ENCODE results near the gene PDIA3.
A peak's percentile ranks its signal among the peaks of the same experiment; 100 is the strongest.
"Not testable (repeated sequence)": the region's sequence is repeated elsewhere in the genome, so short reads cannot be mapped to it uniquely, and the experiment has no call there.

Gene PDIA3

DNA sequence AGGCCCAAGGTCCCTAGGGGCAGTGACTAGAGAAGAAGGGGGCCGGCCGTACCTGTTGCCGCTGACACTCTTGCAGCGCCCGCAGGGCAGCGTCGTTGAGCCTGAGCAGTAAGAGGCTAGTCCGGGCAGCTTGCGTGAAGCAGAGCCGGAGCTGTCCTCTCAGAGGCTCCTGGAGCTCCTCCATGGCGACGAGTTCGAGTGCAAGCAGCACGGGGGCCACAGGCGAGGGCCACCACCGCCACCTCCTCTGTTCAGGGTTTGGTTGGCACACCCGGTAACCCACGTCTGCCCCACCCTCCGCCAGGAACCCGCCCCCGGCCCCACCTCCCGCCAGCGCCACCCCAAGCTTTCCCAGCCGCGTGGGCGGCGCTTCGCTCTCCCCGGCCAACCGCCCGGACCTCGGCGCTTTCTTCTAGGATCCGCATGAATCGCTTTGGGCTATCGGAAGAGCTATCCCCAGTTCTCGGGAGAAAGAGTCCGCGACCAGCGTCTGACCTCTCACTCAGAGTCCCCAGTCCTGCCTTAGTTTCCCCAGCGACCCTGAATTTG is 30.6 kb downstream of the PDIA3 start, which contains the start of gene ELL3:
TSS of gene ELL3 (minus strand) at position 249 of the 549 bp plus-strand sequence. CDS start at position 184, 65 bp downstream.
- peak; percentile 76 for DNase-seq (ENCODE audit: low read depth)

DNA sequence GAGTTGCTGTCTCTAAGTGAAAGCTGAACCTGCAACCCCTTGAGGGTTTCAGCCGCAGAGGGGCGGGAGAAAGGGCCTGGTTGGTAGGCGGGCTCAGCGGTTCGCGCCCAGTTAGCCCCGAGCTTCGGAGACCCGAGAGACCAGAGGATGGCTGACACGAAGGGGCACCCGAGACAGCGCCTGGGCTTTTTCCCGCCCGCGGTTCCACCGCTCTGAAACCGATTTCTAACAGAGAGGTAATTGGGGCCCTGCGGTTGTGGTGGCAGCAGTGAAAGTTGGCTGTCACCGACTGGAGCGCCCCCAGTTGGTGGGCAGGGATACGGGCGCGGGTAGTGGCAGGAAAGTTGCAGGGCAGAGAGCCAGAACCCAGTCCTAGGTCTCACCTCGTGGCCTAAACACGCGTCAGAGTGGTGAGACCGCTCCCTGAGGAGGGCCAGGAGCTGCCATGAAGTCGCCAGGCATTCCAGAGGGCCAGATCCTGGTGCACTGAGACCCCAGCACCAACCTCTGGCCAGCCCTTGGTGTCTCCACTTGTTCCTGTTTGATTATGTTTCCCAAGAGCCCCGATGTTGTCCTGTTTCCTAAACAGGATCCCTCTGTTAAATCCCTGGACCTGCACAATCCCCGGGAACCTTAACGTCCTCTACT is 31.2 kb downstream of the PDIA3 start:
- peak; percentile 88 for DNase-seq (ENCODE audit: low read depth)

- no peak for DNase-seq (ENCODE audit: low read depth)
These were observed 32.8 kb downstream of the PDIA3 start for GRCh38 chr15:43779016-43779415.

- DNase-seq (ENCODE audit: low read depth): no peak
These were observed 43.2 kb downstream of the PDIA3 start for GRCh38 chr15:43789409-43789808.

DNA sequence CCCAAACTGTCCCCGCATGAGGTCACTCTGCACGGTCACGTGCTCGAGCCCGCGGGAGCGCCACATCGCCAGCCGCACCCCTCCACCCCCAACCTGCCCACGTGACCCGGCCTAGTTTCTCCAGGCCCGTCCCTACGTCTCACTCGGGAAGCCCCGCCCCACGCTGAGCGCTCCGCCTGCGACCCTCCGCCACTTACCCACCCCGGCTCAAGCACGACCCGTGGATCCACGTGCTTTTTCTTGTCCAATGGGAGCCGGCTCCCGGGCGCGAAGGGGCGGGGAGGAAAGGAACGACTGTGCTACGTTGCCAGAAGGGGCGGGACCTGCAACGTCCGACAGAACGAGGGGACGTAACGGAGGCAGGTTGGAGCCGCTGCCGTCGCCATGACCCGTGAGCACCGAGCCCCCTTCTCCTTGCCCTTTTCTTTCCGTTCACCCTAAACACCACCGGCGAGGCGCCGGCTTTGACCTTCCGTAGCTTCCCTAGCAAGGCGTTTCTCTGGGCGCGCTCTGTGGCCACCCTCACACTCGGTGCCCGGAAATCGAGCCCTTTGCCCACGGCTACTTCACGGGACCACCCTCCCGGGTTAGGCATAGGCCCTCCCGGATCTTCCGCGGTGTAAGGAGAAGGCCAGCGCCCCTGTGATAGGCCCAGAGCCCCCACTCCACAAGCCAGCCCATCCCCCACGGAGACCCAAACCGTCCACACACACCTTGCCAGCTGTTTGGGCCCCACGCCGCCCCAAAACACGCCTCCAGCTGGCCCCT is 45.9 kb downstream of the PDIA3 start, which contains the start of gene SERF2:
TSS of gene SERF2 (plus strand) at position 328 of the 768 bp plus-strand sequence. CDS start at position 385, 57 bp downstream.
- peak; percentile 100 for DNase-seq (ENCODE audit: low read depth)

- no peak for DNase-seq (ENCODE audit: low read depth)
These were observed 46.7 kb downstream of the PDIA3 start for GRCh38 chr15:43792761-43793476.

- no peak for DNase-seq (ENCODE audit: low read depth)
These were observed 47.4 kb downstream of the PDIA3 start for GRCh38 chr15:43793647-43794046.

- no peak for DNase-seq (ENCODE audit: low read depth)
These were observed 48.2 kb downstream of the PDIA3 start for GRCh38 chr15:43794269-43795037.

GRCh38 chr15:43795197-43795596 is 49.0 kb downstream of the PDIA3 start:
- DNase-seq (ENCODE audit: low read depth): no peak

DNA sequence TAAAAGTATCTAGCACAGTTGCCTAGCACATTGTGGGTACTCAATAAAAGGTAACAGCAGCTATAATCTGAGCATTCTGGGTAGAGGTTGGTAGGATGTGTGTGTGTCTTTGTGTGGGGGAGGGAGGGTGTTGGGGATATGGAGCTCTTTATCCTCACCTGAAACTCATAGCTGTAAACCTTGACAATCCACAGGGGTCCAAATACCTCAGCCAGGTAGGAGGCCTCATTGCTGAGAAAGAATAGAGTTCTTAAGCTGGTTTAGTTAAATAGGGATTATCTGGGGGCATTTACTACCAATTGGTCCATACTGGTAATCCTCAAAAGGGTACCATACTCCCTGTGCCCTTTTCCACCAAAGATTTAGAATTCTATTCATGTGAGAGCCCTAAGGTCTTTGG is 49.8 kb downstream of the PDIA3 start:
- no peak for DNase-seq (ENCODE audit: low read depth)

- DNase-seq (ENCODE audit: low read depth): no peak
These were observed 50.3 kb downstream of the PDIA3 start for GRCh38 chr15:43796566-43796965.

DNA sequence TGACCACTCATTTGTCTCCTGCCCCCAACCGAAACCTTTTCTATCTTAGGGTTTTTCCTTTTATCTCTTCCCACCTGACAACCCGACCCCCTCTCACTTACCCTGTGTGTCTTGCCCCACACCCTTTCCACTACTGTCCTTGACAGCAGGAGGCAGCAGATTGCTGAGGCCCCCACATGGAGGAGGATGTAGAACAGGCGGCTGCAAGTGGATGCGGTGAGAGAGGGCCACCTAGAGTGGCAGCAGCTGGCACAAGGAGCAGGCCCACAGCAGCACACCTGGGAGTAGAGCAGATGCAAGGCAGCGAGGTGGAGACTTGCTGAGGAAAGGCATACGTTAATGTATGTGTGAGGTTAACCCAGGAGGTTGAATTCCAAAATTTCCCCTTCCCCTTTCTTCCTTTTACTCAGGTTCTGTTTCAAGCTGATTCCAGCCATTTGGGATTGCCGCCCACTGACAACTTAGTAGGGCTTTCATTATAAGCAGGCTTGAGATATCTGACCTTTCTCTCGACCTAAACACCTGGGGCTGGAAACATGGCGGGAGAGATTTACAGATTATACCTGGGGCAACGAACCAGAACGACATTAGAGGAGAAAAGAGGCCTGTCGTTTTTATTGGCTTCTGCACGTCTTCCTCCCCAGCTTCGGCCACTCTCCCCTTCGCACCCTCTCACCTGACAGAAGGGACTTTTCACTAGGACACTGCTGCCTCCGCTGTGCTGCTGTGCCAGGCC is 53.1 kb downstream of the PDIA3 start:
- no peak for DNase-seq (ENCODE audit: low read depth)

GRCh38 chr15:43799945-43800285 is 53.7 kb downstream of the PDIA3 start, which contains the start of gene SERINC4:
SERINC4 (minus strand) TSS chr15:43800220; CDS start chr15:43799986, 234 bp downstream.
- no peak for DNase-seq (ENCODE audit: low read depth)

GRCh38 chr15:43800286-43801141 is 54.3 kb downstream of the PDIA3 start, which contains the start of gene HYPK:
HYPK (plus strand) TSS chr15:43800599; CDS start chr15:43800623, 24 bp downstream.
- DNase-seq (ENCODE audit: low read depth): peak; percentile 87

- DNase-seq (ENCODE audit: low read depth): not testable (repeated sequence)
These were observed 56.4 kb downstream of the PDIA3 start for GRCh38 chr15:43802676-43803075.

DNA sequence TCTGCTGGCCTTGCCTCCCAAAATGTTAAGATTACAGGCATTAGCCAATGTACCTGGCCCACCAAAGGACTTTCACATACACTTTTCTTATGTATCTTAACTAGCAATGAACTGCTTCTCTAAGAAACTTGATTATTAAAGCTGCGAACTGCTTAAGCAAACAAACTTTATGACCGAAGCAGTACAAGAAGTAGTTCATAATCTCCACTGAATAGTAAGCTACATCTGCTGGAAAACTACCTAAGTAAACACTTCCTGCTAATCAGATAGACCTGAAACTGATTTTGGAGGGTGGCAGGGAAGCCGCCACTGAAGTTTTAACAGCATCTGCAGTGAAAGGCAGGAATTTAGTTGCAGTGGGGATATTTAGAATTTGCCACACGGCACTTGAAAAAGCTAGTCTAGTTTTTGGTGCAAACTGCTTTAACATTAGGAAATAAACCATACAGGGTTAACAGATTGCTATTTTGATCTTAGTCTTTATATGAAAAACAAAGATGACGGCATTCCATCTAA is 62.3 kb downstream of the PDIA3 start:
- no peak for DNase-seq (ENCODE audit: low read depth)

GRCh38 chr15:43808960-43809678 is 62.9 kb downstream of the PDIA3 start:
- DNase-seq (ENCODE audit: low read depth): no peak

DNA sequence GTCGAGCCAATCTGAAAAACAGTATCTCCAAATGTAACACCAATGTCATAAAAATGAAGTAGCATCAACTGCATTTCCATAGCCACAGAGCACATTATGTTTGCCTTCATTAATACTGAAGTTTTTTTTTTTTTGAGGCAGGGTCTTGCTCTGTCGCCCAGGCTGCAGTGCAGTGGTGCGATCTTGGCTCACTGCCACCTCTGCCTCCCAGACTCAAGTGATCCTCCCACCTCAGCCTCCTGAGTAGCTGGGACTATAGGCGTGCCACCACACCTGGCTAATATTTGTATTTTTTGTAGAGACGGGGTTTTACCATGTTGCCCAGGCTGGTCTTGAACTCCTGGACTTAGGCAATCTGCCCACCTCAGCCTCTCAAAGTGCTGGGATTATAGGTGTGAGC is 68.8 kb downstream of the PDIA3 start:
- DNase-seq (ENCODE audit: low read depth): not testable (repeated sequence)

- no peak for DNase-seq (ENCODE audit: low read depth)
These were observed 75.3 kb downstream of the PDIA3 start for GRCh38 chr15:43821505-43821904.
